Right atrium auricular region (tissue), 2 donors: Measurements from ENCODE around the gene VWDE. TPM values are rescaled to one million over a fixed set of nuclear protein-coding genes. Genes with fewer than 3 reads are reported as not detected.

Experiments used
- DNase-seq: peaks from one replicate; pipeline ENCODE4 v3.0.0-alpha.2; 2019; ENCODE audit warnings: low spot score
- H3K27ac ChIP-seq, 2 donors: fragments of 200-600 bp; sonication (generic); 1 replicate in 1 of 2; 2 replicates in 1 of 2; pipeline ENCODE4 v1.5.1; 2016 to 2019
- H3K27me3 ChIP-seq, 2 donors: fragments of 200-600 bp; sonication (generic); one replicate each; pipeline versions ENCODE4 v1.5.1 to v1.6.0; 2017 to 2019
- H3K36me3 ChIP-seq: fragments of 200-600 bp; sonication (generic); one replicate; pipeline ENCODE4 v1.5.1; 2016
- H3K4me1 ChIP-seq, 2 donors: fragments of 200-600 bp; sonication (generic); one replicate each; pipeline versions ENCODE4 v1.5.1 to v1.6.0; 2017 to 2019
- H3K4me3 ChIP-seq, 2 donors: fragments of 200-600 bp; sonication (generic); 1 replicate in 1 of 2; 2 replicates in 1 of 2; pipeline ENCODE4 v1.5.1; 2017 to 2019; ENCODE audit warnings: mild to moderate bottlenecking in 1 of 2, moderate library complexity in 1 of 2
- H3K9me3 ChIP-seq, 2 donors: fragments of 200-600 bp; sonication (generic); one replicate each; pipeline ENCODE4 v1.5.1; 2019
- total RNA-seq, 2 donors: library from RNA; depleted of rRNA; stranded (reverse); fragments of >200 nt; gene quantifications; one replicate each; pipeline ENCODE4 v1.1.0, GENCODE V29; 2016
- TF ChIP-seq, protein P1 (sequence below), 2 donors: fragments of 200-600 bp; sonication (generic); IDR thresholded peaks; one replicate each; pipeline ENCODE4 v1.5.1; 2019; ENCODE audit warnings: antibody characterized with exemption in 2 of 2

Gene VWDE
- total RNA-seq, 2 donors from 2014 or later: 4.0 to 14.4 TPM

GRCh38 chr7:12290761-12291160 is 112.9 kb downstream of the VWDE start:
- DNase-seq: no peak
- TF ChIP-seq, protein P1, sequence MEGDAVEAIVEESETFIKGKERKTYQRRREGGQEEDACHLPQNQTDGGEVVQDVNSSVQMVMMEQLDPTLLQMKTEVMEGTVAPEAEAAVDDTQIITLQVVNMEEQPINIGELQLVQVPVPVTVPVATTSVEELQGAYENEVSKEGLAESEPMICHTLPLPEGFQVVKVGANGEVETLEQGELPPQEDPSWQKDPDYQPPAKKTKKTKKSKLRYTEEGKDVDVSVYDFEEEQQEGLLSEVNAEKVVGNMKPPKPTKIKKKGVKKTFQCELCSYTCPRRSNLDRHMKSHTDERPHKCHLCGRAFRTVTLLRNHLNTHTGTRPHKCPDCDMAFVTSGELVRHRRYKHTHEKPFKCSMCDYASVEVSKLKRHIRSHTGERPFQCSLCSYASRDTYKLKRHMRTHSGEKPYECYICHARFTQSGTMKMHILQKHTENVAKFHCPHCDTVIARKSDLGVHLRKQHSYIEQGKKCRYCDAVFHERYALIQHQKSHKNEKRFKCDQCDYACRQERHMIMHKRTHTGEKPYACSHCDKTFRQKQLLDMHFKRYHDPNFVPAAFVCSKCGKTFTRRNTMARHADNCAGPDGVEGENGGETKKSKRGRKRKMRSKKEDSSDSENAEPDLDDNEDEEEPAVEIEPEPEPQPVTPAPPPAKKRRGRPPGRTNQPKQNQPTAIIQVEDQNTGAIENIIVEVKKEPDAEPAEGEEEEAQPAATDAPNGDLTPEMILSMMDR (IDR thresholded peaks at IDR 0.05): no peak
- H3K9me3 ChIP-seq: no peaks in the 10 kb centered on the region
- H3K4me3 ChIP-seq: no peak overlapping the region
- no peaks in the 10 kb centered on the region for H3K36me3 ChIP-seq
- no peaks in the 10 kb centered on the region for H3K27me3 ChIP-seq
- H3K27ac ChIP-seq: no peak overlapping the region
- H3K4me1 ChIP-seq: no peaks in the 10 kb centered on the region

DNA sequence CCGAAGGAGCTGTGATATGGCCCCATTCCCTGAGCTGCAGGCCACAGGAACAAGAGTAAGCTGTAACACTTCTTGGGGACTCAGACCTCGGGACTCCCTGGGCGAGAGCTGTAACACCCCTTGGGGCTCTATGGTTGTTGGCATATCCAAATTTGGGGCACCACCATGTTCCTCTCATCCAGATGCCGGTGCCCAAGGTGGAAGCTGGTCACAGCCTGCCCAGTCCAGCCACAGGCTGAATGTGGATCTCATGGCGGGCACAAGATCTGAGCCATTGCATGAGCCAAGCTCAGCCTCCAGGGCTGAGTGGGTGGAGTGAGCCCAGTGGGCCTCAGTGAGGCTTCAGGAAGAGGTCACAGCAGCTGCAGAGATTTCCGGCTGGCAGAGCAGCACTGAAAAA is 113.7 kb downstream of the VWDE start:
- Histone ChIP-seq H3K4me3 (no peak overlapping the region), H3K27ac (no peak overlapping the region), H3K9me3 (no peaks in the 10 kb centered on the region), H3K27me3 (no peaks in the 10 kb centered on the region), H3K4me1 (no peaks in the 10 kb centered on the region), H3K36me3 (no peaks in the 10 kb centered on the region)
- DNase-seq: no peak
- TF ChIP-seq, protein P1 (IDR thresholded peaks at IDR 0.05): no peak

GRCh38 chr7:12287901-12288300 is 115.8 kb downstream of the VWDE start:
- TF ChIP-seq, protein P1 (IDR thresholded peaks at IDR 0.05): no peak
- Histone ChIP-seq H3K4me1 (no peaks in the 10 kb centered on the region), H3K27me3 (no peaks in the 10 kb centered on the region), H3K36me3 (no peaks in the 10 kb centered on the region), H3K9me3 (no peaks in the 10 kb centered on the region), H3K4me3 (no peak overlapping the region), H3K27ac (no peak overlapping the region)
- no peak for DNase-seq

DNA sequence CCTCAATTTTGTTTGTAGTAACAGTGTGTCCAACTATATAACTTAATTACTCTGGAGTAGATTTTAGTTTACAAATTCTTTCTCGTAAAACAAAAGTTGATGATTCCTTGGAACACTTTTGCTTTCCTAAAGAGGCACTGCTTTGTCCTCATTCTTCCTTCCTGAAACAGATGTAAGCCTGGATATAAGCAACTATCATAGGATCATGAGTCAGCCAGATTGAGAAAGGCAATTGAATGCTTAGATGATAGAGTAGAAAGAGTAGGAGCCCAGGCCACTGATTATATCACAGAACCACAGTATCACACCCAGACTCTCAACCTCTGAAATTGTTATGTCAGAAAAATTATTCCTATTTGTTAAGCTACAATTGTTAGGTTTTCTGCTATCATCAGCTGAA is 122.6 kb downstream of the VWDE start:
- Histone ChIP-seq H3K27ac (no peak overlapping the region), H3K4me1 (no peaks in the 10 kb centered on the region), H3K9me3 (peaks cover 0 to 8% of the 10 kb centered on the region in 2 donors), H3K36me3 (no peaks in the 10 kb centered on the region), H3K4me3 (no peak overlapping the region), H3K27me3 (no peaks in the 10 kb centered on the region)
- TF ChIP-seq, protein P1 (IDR thresholded peaks at IDR 0.05): no peak
- no peak for DNase-seq

Other genes with a start within 250 kb of the VWDE start
- gene TMEM106B, start 192.6 kb downstream of the VWDE start, total RNA-seq: 10 to 100 TPM; 51.6 to 76.6 TPM
- gene SCIN, start 166.9 kb upstream of the VWDE start, total RNA-seq: under 1 TPM; 0.67 to 0.93 TPM